Mucosa of rectum (tissue), 2 donors: ENCODE data around the gene PSMC3IP.
"Not testable (repeated sequence)": the region's sequence is repeated elsewhere in the genome, so short reads cannot be mapped to it uniquely, and the experiment has no call there.

Experiments
- H3K27ac ChIP-seq, 2 donors: one replicate each; pipeline ENCODE4 v1.7.0; 2013; ENCODE audit warnings: inconsistent platforms in 2 of 2, low read depth in 2 of 2, low read length in 2 of 2
- H3K27me3 ChIP-seq, 2 donors: one replicate each; pipeline ENCODE4 v1.7.0; 2013; ENCODE audit warnings: low read length in 2 of 2; ENCODE audit not compliant: control insufficient read depth in 2 of 2, insufficient read depth in 2 of 2
- H3K36me3 ChIP-seq, 2 donors: one replicate each; pipeline ENCODE4 v1.7.0; 2013; ENCODE audit warnings: low read length in 2 of 2; ENCODE audit not compliant: control insufficient read depth in 2 of 2, insufficient read depth in 2 of 2
- H3K4me1 ChIP-seq, 2 donors: one replicate each; pipeline ENCODE4 v1.7.0; 2013; ENCODE audit warnings: low read length in 2 of 2, mild to moderate bottlenecking in 1 of 2; ENCODE audit not compliant: control insufficient read depth in 2 of 2, insufficient read depth in 2 of 2
- H3K4me3 ChIP-seq, 2 donors: one replicate each; pipeline ENCODE4 v1.7.0; 2013; ENCODE audit warnings: low read length in 2 of 2
- H3K9ac ChIP-seq, 2 donors: one replicate each; pipeline ENCODE4 v1.7.0; 2013; ENCODE audit warnings: low read length in 2 of 2, low read depth in 1 of 2, mild to moderate bottlenecking in 1 of 2
- H3K9me3 ChIP-seq, 2 donors: one replicate each; pipeline ENCODE4 v1.7.0; 2013; ENCODE audit warnings: low read length in 2 of 2; ENCODE audit not compliant: control insufficient read depth in 2 of 2
- donor health status: healthy.
- donor health status: Normal muscosa, but diverticular disease.

The PSMC3IP gene

GRCh38 chr17:42577532-42578281 is at the start of gene PSMC3IP:
TSS of gene PSMC3IP (minus strand) at chr17:42577729. CDS start at chr17:42577686, 43 bp downstream.
- Histone ChIP-seq H3K27ac (peak within 1 kb of the TSS; percentile 87 to 93), H3K9me3 (no peaks in the 10 kb centered on the region), H3K36me3 (peaks cover 40 to 41% of the 10 kb centered on the region in 2 donors), H3K4me3 (peak within 1 kb of the TSS; percentile 83 to 97), H3K9ac (peak within 1 kb of the TSS; percentile 80 to 94), H3K4me1 (peaks cover 14 to 19% of the 10 kb centered on the region in 2 donors), H3K27me3 (no peaks in the 10 kb centered on the region)

GRCh38 chr17:42623732-42624596 is 46.4 kb upstream of the PSMC3IP start:
- Histone ChIP-seq H3K9ac (no peak overlapping the region), H3K27ac (peak overlapping the region; percentile 33 to 66)

GRCh38 chr17:42623271-42623670 is 45.7 kb upstream of the PSMC3IP start:
- Histone ChIP-seq H3K27me3 (no peaks in the 10 kb centered on the region), H3K4me1 (peaks cover 8 to 12% of the 10 kb centered on the region in 2 donors), H3K36me3 (no peaks in the 10 kb centered on the region), H3K9me3 (no peaks in the 10 kb centered on the region), H3K4me3 (no peak overlapping the region), H3K9ac (no peak overlapping the region), H3K27ac (no peak overlapping the region)

More at GRCh38 chr17:42623732-42624596, 46.4 kb upstream of the PSMC3IP start:
- H3K9me3 ChIP-seq, result no peaks in the 10 kb centered on the region
- no peaks in the 10 kb centered on the region for H3K36me3 ChIP-seq
- H3K4me3 ChIP-seq, result no peak overlapping the region
- H3K27me3 ChIP-seq, result no peaks in the 10 kb centered on the region
- H3K4me1 ChIP-seq, result peaks cover under 1 to 6% of the 10 kb centered on the region in 2 donors

GRCh38 chr17:42621987-42622386 is 44.5 kb upstream of the PSMC3IP start:
- H3K4me1 ChIP-seq, result peaks cover 8 to 12% of the 10 kb centered on the region in 2 donors
- not testable (repeated sequence) for H3K36me3 ChIP-seq, H3K27me3 ChIP-seq, H3K9me3 ChIP-seq, H3K9ac ChIP-seq, H3K4me3 ChIP-seq, H3K27ac ChIP-seq

- peaks cover 10 to 13% of the 10 kb centered on the region in 2 donors for H3K36me3 ChIP-seq
- H3K9me3 ChIP-seq, result no peaks in the 10 kb centered on the region
- peak overlapping the region; percentile 30 to 45 for H3K4me3 ChIP-seq
- peak overlapping the region in 1 of 2 donors; percentile 61 for H3K27ac ChIP-seq
- H3K9ac ChIP-seq, result peak overlapping the region in 1 of 2 donors; percentile 26
- H3K4me1 ChIP-seq, result peaks cover 8% of the 10 kb centered on the region in 2 donors
- no peaks in the 10 kb centered on the region for H3K27me3 ChIP-seq
These were observed 41.1 kb upstream of the PSMC3IP start for GRCh38 chr17:42618442-42619150.

- Histone ChIP-seq H3K9ac (no peak overlapping the region), H3K9me3 (no peaks in the 10 kb centered on the region), H3K27ac (peak overlapping the region in 1 of 2 donors; percentile 61)
These were observed 40.5 kb upstream of the PSMC3IP start for GRCh38 chr17:42617956-42618431.

GRCh38 chr17:42613699-42614295 is 36.3 kb upstream of the PSMC3IP start:
- no peaks in the 10 kb centered on the region for H3K27me3 ChIP-seq
- peaks cover 6 to 8% of the 10 kb centered on the region in 2 donors for H3K4me1 ChIP-seq
- H3K9ac ChIP-seq, result no peak overlapping the region
- no peaks in the 10 kb centered on the region for H3K9me3 ChIP-seq
- H3K36me3 ChIP-seq, result peaks cover 13 to 29% of the 10 kb centered on the region in 2 donors
- no peak overlapping the region for H3K27ac ChIP-seq
- no peak overlapping the region for H3K4me3 ChIP-seq

More at GRCh38 chr17:42617956-42618431, 40.5 kb upstream of the PSMC3IP start:
- Histone ChIP-seq H3K4me3 (no peak overlapping the region), H3K36me3 (peaks cover 11 to 19% of the 10 kb centered on the region in 2 donors), H3K4me1 (peaks cover 8% of the 10 kb centered on the region in 2 donors), H3K27me3 (no peaks in the 10 kb centered on the region)

GRCh38 chr17:42612013-42612412 is 34.5 kb upstream of the PSMC3IP start:
- Histone ChIP-seq H3K9me3 (no peaks in the 10 kb centered on the region), H3K27ac (no peak overlapping the region), H3K27me3 (no peaks in the 10 kb centered on the region), H3K9ac (no peak overlapping the region), H3K36me3 (peaks cover 13 to 29% of the 10 kb centered on the region in 2 donors), H3K4me1 (peaks cover 10 to 11% of the 10 kb centered on the region in 2 donors), H3K4me3 (no peak overlapping the region)
